Tibial nerve (tissue), 4 donors: ENCODE measurements around the gene NKX1-2.

Experiments
- EP300 ChIP-seq, 2 donors: sonication (generic); formaldehyde crosslinking; IDR thresholded peaks; one replicate each; pipeline ENCODE4 v1.6.1; 2017; ENCODE audit warnings: antibody characterized with exemption in 2 of 2, mild to moderate bottlenecking in 1 of 2
- POLR2A ChIP-seq, 2 donors: fragments of 450-650 bp; IDR thresholded peaks; one replicate each; pipeline ENCODE4 v1.6.1; 2017; ENCODE audit warnings: antibody characterized with exemption in 2 of 2, mild to moderate bottlenecking in 2 of 2, moderate library complexity in 2 of 2
- TF ChIP-seq, protein P1 (sequence below), 5 experiments: fragments of 200-600 bp in 3 of 5; fragments of 450-650 bp in 2 of 5; sonication (generic) in 3 of 5; IDR thresholded peaks; one replicate each; pipeline ENCODE4 v1.5.1; 2016 to 2019; ENCODE audit warnings: antibody characterized with exemption in 5 of 5, mild to moderate bottlenecking in 3 of 5, moderate library complexity in 2 of 5

DNA sequence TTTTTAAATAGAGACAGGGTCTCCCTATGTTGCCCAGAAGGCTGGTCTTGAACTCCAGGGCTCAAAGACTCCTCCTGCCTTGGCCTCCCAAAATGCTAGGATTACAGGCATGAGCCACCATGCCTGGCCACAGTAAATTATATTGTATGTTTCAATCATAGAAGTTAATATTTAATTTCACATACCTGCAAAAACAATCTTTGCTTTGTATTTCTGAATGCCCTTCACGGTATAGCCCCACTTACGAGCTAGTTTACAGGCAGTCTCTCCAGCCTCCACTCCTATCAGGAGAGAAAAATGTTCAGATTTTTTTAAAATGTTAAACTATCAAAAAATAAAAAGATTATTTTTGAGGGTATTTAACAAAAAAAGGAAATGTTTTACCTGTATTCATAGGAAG is 41.5 kb downstream of the NKX1-2 start:
- TF ChIP-seq, protein P1, sequence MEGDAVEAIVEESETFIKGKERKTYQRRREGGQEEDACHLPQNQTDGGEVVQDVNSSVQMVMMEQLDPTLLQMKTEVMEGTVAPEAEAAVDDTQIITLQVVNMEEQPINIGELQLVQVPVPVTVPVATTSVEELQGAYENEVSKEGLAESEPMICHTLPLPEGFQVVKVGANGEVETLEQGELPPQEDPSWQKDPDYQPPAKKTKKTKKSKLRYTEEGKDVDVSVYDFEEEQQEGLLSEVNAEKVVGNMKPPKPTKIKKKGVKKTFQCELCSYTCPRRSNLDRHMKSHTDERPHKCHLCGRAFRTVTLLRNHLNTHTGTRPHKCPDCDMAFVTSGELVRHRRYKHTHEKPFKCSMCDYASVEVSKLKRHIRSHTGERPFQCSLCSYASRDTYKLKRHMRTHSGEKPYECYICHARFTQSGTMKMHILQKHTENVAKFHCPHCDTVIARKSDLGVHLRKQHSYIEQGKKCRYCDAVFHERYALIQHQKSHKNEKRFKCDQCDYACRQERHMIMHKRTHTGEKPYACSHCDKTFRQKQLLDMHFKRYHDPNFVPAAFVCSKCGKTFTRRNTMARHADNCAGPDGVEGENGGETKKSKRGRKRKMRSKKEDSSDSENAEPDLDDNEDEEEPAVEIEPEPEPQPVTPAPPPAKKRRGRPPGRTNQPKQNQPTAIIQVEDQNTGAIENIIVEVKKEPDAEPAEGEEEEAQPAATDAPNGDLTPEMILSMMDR (IDR thresholded peaks at IDR 0.05), result no peak
- TF ChIP-seq POLR2A (IDR thresholded peaks at IDR 0.05) (no peak), EP300 (IDR thresholded peaks at IDR 0.05) (no peak)
